ENCODE measurements around the gene URB1. TPM values are rescaled to one million over a fixed set of nuclear protein-coding genes. Genes with fewer than 3 reads are reported as not detected.

The URB1 gene
- total RNA-seq: 27.3 and 30.2 TPM in 2 replicates

DNA sequence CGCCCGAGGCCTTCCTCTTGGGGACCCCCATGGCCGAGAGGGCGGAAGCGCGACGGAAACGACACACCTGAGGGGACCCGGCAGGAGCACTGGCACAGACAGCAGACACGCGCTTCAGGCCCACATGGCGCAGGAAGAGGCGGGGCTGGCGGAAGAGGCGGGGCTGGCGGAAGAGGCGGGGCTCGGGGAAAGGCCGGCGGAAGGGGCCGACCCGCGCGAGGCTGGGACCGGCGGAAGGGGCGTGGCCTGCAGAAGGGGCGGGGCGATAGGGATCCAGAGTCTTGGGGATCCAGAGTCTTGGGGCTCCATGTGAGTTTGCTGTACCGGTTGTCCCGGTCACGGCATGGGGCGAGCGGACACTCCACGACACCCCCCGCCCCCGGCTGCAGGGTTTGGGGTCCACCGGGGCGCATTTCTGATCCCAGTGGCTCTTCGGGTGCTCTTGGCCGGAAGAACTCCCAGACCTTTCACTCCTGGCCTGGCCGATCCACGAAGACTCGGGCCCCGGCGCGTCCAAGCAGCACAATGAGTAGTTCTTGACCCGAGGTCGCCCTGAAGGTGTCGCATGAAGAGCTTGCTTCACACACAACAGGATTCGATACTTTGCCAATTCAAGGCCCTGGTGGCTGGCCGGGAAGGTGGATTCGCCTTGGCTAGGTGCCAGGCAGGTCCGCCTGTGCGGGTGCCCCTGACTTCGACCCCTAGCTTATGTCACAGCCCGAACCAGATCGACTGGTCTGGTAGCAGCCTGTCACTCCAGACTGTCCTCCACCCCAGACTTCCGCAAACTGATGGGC lies at the start of gene URB1:
URB1 (minus strand) TSS at position 133 of the 797 bp plus-strand sequence; CDS start at position 31, 102 bp downstream.

GRCh38 chr21:32412162-32413014 lies 19.6 kb upstream of the URB1 start, which contains the start of gene EVA1C:
TSS of gene EVA1C (plus strand) at chr21:32412706. CDS start at chr21:32412854, 148 bp downstream.

DNA sequence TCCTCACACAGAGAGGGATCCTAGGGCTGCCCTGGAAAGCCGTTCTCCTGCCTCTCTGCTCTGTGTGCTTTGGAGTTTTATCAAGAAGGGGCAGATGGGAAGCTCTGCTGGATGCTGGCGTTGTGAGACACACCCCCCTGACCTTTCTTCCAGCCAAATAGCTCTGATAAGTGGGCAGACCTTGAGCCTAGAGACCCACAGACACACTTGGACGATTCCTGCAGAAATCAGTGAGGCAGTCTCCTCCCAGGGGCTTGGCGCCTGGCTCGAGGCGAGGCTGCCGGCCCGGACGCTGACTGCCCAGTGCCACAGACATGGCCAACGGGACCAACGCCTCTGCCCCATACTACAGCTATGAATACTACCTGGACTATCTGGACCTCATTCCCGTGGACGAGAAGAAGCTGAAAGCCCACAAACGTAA lies 94.1 kb downstream of the URB1 start, which contains the start of gene MRAP:
MRAP (plus strand) TSS at position 198 of the 424 bp plus-strand sequence; CDS start at position 315, 117 bp downstream.

GRCh38 chr21:32278518-32279376 lies 114.1 kb downstream of the URB1 start, which contains the start of gene MIS18A:
TSS of gene MIS18A (minus strand) at chr21:32279049. CDS start at chr21:32279014, 35 bp downstream.

Other genes with a start within 250 kb of the URB1 start
- gene MIS18A, start 114.0 kb downstream of the URB1 start, total RNA-seq: 8.7 and 29.5 TPM in 2 replicates
- not detected in 2 replicates for gene MRAP, start 94.2 kb downstream of the URB1 start, total RNA-seq
- gene EVA1C, start 19.7 kb upstream of the URB1 start, total RNA-seq: 12.0 and 15.5 TPM in 2 replicates
- gene TCP10L, start 192.5 kb upstream of the URB1 start, total RNA-seq: under 0.01 and 0.11 TPM in 2 replicates
- gene CFAP298, start 219.4 kb upstream of the URB1 start, total RNA-seq: 29.5 and 33.6 TPM in 2 replicates